PC-3 (cell line): Measurements from ENCODE around the gene CRTC1.

Experiments
- CTCF ChIP-seq: fragments of 300-600 bp; sonication (generic); conservative IDR thresholded peaks from 2 replicates; pipeline ENCODE4 v1.5.1; 2017; ENCODE audit warnings: antibody characterized with exemption, low read depth, mild to moderate bottlenecking, low read length
- EZH2 ChIP-seq: fragments of 300-600 bp; sonication (generic); IDR thresholded peaks from one replicate; pipeline ENCODE4 v1.6.1; 2017; ENCODE audit warnings: antibody characterized with exemption, mild to moderate bottlenecking, low read length; ENCODE audit not compliant: unreplicated experiment

DNA sequence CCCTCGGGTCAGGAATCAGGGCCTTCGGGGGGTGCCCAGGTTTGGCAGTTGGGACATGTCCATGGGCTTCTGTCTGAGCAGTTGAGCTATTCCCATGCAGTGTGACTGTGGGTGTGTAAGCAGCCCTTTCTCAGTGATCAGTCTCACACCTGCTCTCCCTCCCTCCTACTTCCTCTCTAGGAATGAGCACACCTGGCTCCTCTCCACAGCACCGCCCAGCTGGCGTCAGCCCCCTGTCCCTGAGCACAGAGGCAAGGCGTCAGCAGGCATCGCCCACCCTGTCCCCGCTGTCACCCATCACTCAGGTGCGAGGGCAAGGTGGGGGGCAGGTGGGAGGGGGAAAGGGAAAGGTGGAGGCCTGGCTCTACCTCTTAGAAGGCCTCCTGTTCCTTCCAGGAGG is 81.7 kb downstream of the CRTC1 start:
- TF ChIP-seq CTCF (no peak), EZH2 (no peak)
